Endothelial cell of umbilical vein (primary cell): ENCODE measurements around the gene TLE7. TPM values are rescaled to one million over a fixed set of nuclear protein-coding genes. Genes with fewer than 3 reads are reported as not detected.

Source experiments
- BruUV-seq: library from RNA; stranded (reverse); fragments of 400-500 nt; replicated peaks from 2 replicates; lab custom pipeline; 2021; lab: Mats Ljungman, UMichigan
- CTCF ChIA-PET: fragments of 300-600, 350-600 bp; sonication (Branson Sonifier 250); formaldehyde crosslinking; loops from one replicate; lab custom pipeline; 2021; ENCODE audit warnings: antibody characterized with exemption, inconsistent platforms; lab: Charles Lee
- POLR2A ChIA-PET: fragments of 300-600, 350-600 bp; sonication (Branson Sonifier 250); formaldehyde crosslinking; loops from one replicate; lab custom pipeline; 2021; ENCODE audit warnings: antibody characterized with exemption, inconsistent platforms; lab: Charles Lee
- DNase-seq: peaks from one replicate; pipeline ENCODE4 v3.0.0-alpha.2; 2011; ENCODE audit warnings: low read depth, low spot score
- FAIRE-seq: peaks from 2 replicates; lab custom pipeline; 2011; peaks lifted over from hg19 to GRCh38; lab: Jason Lieb, UNC
- H2AFZ ChIP-seq: 2 replicates; pipeline ENCODE4 v1.6.0; 2012; ENCODE audit warnings: low read depth, low read length, control low read depth, inconsistent platforms
- H3K27ac ChIP-seq: 2 replicates; pipeline ENCODE4 v1.5.1; 2011; ENCODE audit warnings: low read depth, mild to moderate bottlenecking, control low read depth, low read length, moderate library complexity; ENCODE audit not compliant: insufficient read depth
- H3K27me3 ChIP-seq, 2 experiments: 2 replicates each; pipeline versions ENCODE4 v1.6.0 to v1.6.1; 2011; ENCODE audit warnings: low read length in 2 of 2, mixed read lengths in 1 of 2; ENCODE audit not compliant: control insufficient read depth in 2 of 2, insufficient read depth in 2 of 2
- H3K36me3 ChIP-seq, 2 experiments: 2 replicates in 1 of 2; 3 replicates in 1 of 2; pipeline ENCODE4 v1.5.1; 2011; ENCODE audit warnings: low read length in 2 of 2, mild to moderate bottlenecking in 1 of 2, moderate library complexity in 1 of 2; ENCODE audit not compliant: control insufficient read depth in 2 of 2, insufficient read depth in 2 of 2; ENCODE audit errors: extremely low read depth in 1 of 2
- H3K4me1 ChIP-seq: 3 replicates; pipeline ENCODE4 v1.5.1; 2011; ENCODE audit warnings: mild to moderate bottlenecking, low read length; ENCODE audit not compliant: control insufficient read depth, insufficient read depth; ENCODE audit errors: extremely low read depth
- H3K4me2 ChIP-seq: 2 replicates; pipeline ENCODE4 v1.6.1; 2011; ENCODE audit warnings: low read length, control low read depth, mixed read lengths; ENCODE audit not compliant: insufficient read depth
- H3K4me3 ChIP-seq, 3 experiments: fragments of 200-600 bp in 1 of 3; sonication (generic), shearing (Covaris generic) in 1 of 3; replicated peaks in 1 of 3; 2 replicates each; pipeline ENCODE4 v1.5.1; 2011 to 2016; ENCODE audit warnings: control low read depth in 3 of 3, low read length in 3 of 3, mild to moderate bottlenecking in 2 of 3, inconsistent platforms in 1 of 3, low read depth in 1 of 3, moderate library complexity in 1 of 3; ENCODE audit not compliant: insufficient read depth in 1 of 3
- H3K79me2 ChIP-seq: 2 replicates; pipeline ENCODE4 v1.6.0; 2012; ENCODE audit warnings: low read length, inconsistent platforms; ENCODE audit not compliant: control insufficient read depth, insufficient read depth
- H3K9ac ChIP-seq: replicated peaks from 2 replicates; pipeline ENCODE3; 2011; ENCODE audit warnings: low read length, control low read depth; ENCODE audit not compliant: insufficient read depth; ENCODE audit errors: extremely low read depth
- H3K9me1 ChIP-seq: replicated peaks from 3 replicates; pipeline ENCODE4 v1.6.0; 2011; ENCODE audit warnings: mild to moderate bottlenecking, low read length; ENCODE audit not compliant: control insufficient read depth, insufficient read depth; ENCODE audit errors: extremely low read depth
- H3K9me3 ChIP-seq: replicated peaks from 2 replicates; pipeline ENCODE4 v1.5.1; 2012; ENCODE audit warnings: low read length, inconsistent platforms; ENCODE audit not compliant: control insufficient read depth, insufficient read depth
- H4K20me1 ChIP-seq: replicated peaks from 2 replicates; pipeline ENCODE3; 2011; ENCODE audit warnings: mild to moderate bottlenecking, low read length; ENCODE audit not compliant: control insufficient read depth, insufficient read depth; ENCODE audit errors: extremely low read depth
- EZH2 ChIP-seq: IDR thresholded peaks from 2 replicates; pipeline ENCODE4 v1.6.1; 2012; ENCODE audit warnings: borderline replicate concordance, low read depth, mild to moderate bottlenecking, moderate library complexity, low read length, inconsistent platforms; ENCODE audit not compliant: severe bottlenecking
- FOS ChIP-seq: IDR thresholded peaks from 2 replicates; pipeline ENCODE4 v1.6.1; 2011; ENCODE audit warnings: mild to moderate bottlenecking, low read length, moderate library complexity, borderline replicate concordance; ENCODE audit not compliant: insufficient read depth
- GATA2 ChIP-seq: IDR thresholded peaks from 2 replicates; pipeline ENCODE4 v1.7.0; 2011; ENCODE audit warnings: low read depth, mild to moderate bottlenecking, moderate library complexity, mixed read lengths, low read length; ENCODE audit not compliant: insufficient read length, insufficient read depth
- JUN ChIP-seq: IDR thresholded peaks from 2 replicates; pipeline ENCODE4 v1.6.1; 2011; ENCODE audit warnings: borderline replicate concordance, low read depth; ENCODE audit not compliant: insufficient read length, insufficient read depth
- MYC ChIP-seq: IDR thresholded peaks from one replicate; pipeline ENCODE4 v1.6.1; 2011; ENCODE audit warnings: mild to moderate bottlenecking, low read depth, low read length
- POLR2A ChIP-seq: IDR thresholded peaks from 2 replicates; pipeline ENCODE4 v1.6.1; 2012; ENCODE audit warnings: low read depth, mild to moderate bottlenecking, control low read depth, low read length
- POLR2AphosphoS5 ChIP-seq: IDR thresholded peaks from 2 replicates; pipeline ENCODE4 v1.6.1; 2012; ENCODE audit warnings: low read depth, mild to moderate bottlenecking, control low read depth, low read length, moderate library complexity; ENCODE audit not compliant: insufficient read depth
- dilution Hi-C: fragments of 300-500 bp; cut with MboI; formaldehyde crosslinking; loops from one replicate; pipeline ENCODE4 v1.15.0; 2019; ENCODE audit warnings: low sequenced_read_pairs; ENCODE audit not compliant: extremely low pct_ligation_motif_present
- intact Hi-C: fragments of 100-400 bp; cut with micrococcal nuclease; formaldehyde crosslinking; loops from one replicate; pipeline ENCODE4 v1.10.0; 2022
- polyA plus RNA-seq, 4 experiments: library from polyadenylated mRNA; depleted of rRNA in 3 of 4; stranded (reverse) in 3 of 4; unstranded in 1 of 4; fragments of >200 nt; gene quantifications; 2 replicates each; pipeline versions ENCODE4 v1.2.1 to v1.2.3, GENCODE V29; 2011 to 2012; ENCODE audit warnings: missing spikeins in 1 of 4
- total RNA-seq: library from RNA; stranded (reverse); gene quantifications from 2 replicates; pipeline ENCODE4 v1.2.3, GENCODE V29; 2021
- TF ChIP-seq, protein P1 (sequence below): IDR thresholded peaks from 2 replicates; pipeline ENCODE4 v1.6.1; 2011; ENCODE audit not compliant: insufficient read depth, insufficient read length
- TF ChIP-seq, protein P2 (sequence below), 2 donors: IDR thresholded peaks; 1 replicate in 1 of 2; 2 replicates in 1 of 2; pipeline ENCODE4 v1.5.1; 2011; ENCODE audit warnings: low read length in 2 of 2, mild to moderate bottlenecking in 2 of 2, moderate library complexity in 2 of 2, control low read depth in 1 of 2, inconsistent platforms in 1 of 2, low read depth in 1 of 2; ENCODE audit not compliant: insufficient read depth in 1 of 2; ENCODE audit errors: extremely low read depth in 1 of 2

TLE7 gene
- total and polyA plus RNA-seq, 2 donors (not counting 3 experiments of a cell fraction or from before 2014, with no cell fraction given) = not detected

DNA sequence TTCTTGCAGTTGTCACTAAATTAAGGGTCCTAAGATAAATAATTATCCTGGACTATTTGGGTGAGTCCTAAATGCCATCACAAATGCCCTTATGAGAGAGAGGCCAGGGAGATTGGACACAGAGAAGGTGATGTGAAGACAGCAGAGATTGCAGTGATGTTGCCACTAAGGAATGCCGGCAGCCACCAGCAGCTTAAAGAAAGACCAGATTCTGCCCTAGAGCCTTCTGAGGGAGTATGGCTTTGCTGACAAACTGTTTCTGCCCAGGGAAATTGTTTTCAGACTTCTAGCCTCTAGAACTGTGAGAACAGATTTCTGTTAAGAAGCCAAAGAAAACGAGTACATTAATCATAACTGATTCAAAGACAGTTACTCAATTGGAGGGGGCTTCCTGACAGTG, 30.2 kb upstream of the TLE7 start:
- Histone ChIP-seq H3K27me3 (no peaks in the 10 kb centered on the region), H3K36me3 (no peaks in the 10 kb centered on the region), H2AFZ (no peak overlapping the region), H4K20me1 (no peaks in the 10 kb centered on the region), H3K4me2 (no peak overlapping the region), H3K79me2 (no peaks in the 10 kb centered on the region), H3K4me3 (no peak overlapping the region), H3K27ac (no peak overlapping the region), H3K9ac (no peak overlapping the region), H3K9me3 (no peaks in the 10 kb centered on the region), H3K4me1 (no peaks in the 10 kb centered on the region), H3K9me1 (no peaks in the 10 kb centered on the region)
- no peak for TF ChIP-seq EZH2
- BruUV-seq = no TSS peak
- FAIRE-seq = no peak
- ChIA-PET CTCF (no interaction called here), POLR2A (no interaction called here)
- DNase-seq = no peak
- dilution Hi-C loops (no loop called here), intact Hi-C loops (no loop called here)

DNA sequence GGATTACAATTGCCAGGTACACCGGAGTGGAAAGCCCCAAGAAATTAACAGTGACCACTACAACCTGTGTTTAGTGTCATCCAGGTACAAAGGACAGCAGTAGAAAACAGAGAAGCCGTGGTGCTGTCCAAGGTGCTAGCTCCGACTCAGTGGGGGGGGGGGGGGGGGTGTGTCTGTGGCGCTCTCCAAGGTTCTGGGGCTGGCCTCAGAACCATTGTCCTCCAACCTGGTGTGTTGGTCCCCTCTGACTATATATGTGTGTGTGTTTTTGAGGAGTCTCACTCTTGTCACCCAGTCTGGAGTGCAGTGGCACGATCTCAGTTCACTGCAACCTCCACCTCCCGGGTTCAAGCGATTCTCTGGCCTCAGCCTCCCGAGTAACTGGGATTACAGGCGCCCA, 26.0 kb upstream of the TLE7 start:
- no peaks in the 10 kb centered on the region for H3K36me3 ChIP-seq
- no TSS peak for BruUV-seq
- dilution Hi-C loops = no loop called here
- FAIRE-seq (no peak), DNase-seq (peak; percentile 16)
- H3K4me1 ChIP-seq = peaks cover under 1% of the 10 kb centered on the region
- no peaks in the 10 kb centered on the region for H3K9me1 ChIP-seq
- H3K9me3 ChIP-seq = no peaks in the 10 kb centered on the region
- H3K9ac ChIP-seq = no peak overlapping the region
- H2AFZ ChIP-seq = no peak overlapping the region
- intact Hi-C loops = no loop called here
- H3K4me2 ChIP-seq = no peak overlapping the region
- no peak overlapping the region for H3K4me3 ChIP-seq
- POLR2A ChIA-PET = no interaction called here
- no peak overlapping the region for H3K27ac ChIP-seq
- TF ChIP-seq FOS = no peak
- no peak for TF ChIP-seq MYC
- TF ChIP-seq, protein P1, sequence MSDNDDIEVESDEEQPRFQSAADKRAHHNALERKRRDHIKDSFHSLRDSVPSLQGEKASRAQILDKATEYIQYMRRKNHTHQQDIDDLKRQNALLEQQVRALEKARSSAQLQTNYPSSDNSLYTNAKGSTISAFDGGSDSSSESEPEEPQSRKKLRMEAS = no peak
- TF ChIP-seq, protein P2, sequence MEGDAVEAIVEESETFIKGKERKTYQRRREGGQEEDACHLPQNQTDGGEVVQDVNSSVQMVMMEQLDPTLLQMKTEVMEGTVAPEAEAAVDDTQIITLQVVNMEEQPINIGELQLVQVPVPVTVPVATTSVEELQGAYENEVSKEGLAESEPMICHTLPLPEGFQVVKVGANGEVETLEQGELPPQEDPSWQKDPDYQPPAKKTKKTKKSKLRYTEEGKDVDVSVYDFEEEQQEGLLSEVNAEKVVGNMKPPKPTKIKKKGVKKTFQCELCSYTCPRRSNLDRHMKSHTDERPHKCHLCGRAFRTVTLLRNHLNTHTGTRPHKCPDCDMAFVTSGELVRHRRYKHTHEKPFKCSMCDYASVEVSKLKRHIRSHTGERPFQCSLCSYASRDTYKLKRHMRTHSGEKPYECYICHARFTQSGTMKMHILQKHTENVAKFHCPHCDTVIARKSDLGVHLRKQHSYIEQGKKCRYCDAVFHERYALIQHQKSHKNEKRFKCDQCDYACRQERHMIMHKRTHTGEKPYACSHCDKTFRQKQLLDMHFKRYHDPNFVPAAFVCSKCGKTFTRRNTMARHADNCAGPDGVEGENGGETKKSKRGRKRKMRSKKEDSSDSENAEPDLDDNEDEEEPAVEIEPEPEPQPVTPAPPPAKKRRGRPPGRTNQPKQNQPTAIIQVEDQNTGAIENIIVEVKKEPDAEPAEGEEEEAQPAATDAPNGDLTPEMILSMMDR (IDR thresholded peaks at IDR 0.05; ENCODE audit: extremely low read depth in 1 of 2, insufficient read depth in 1 of 2, low read depth in 1 of 2, low read length in 2 of 2) = no peak
- TF ChIP-seq JUN = no peak
- TF ChIP-seq EZH2 = no peak
- no peak for TF ChIP-seq POLR2AphosphoS5
- TF ChIP-seq GATA2 = no peak
- TF ChIP-seq POLR2A = no peak
- H3K79me2 ChIP-seq = no peaks in the 10 kb centered on the region
- CTCF ChIA-PET = interaction anchor here (0.6 to 1.1 kb wide), 4 partner anchors 33 to 445 kb away, joined by 3 to 4 read pairs (median 4); no protein-coding TSS in a partner anchor
- H3K27me3 ChIP-seq = no peaks in the 10 kb centered on the region
- H4K20me1 ChIP-seq = no peaks in the 10 kb centered on the region
